Subcutaneous adipose tissue (tissue), 4 donors: ENCODE measurements around the gene CLN5. TPM values are rescaled to one million over a fixed set of nuclear protein-coding genes. Genes with fewer than 3 reads are reported as not detected.

Experiments used
- CTCF ChIP-seq: fragments of 450-650 bp; IDR thresholded peaks from one replicate; pipeline ENCODE4 v1.5.1; 2016; ENCODE audit warnings: low read depth, mild to moderate bottlenecking, control low read depth, antibody characterized with exemption, moderate library complexity
- total RNA-seq, 4 donors: library from RNA; depleted of rRNA; stranded (reverse); fragments of >200 nt; gene quantifications; one replicate each; pipeline ENCODE4 v1.1.0, GENCODE V29; 2016

The CLN5 gene
- total RNA-seq, 4 donors from 2014 or later, result 28.8 to 42.1 (median 34.5) TPM

GRCh38 chr13:77009011-77009410, 17.1 kb downstream of the CLN5 start:
- no peak for TF ChIP-seq CTCF

DNA sequence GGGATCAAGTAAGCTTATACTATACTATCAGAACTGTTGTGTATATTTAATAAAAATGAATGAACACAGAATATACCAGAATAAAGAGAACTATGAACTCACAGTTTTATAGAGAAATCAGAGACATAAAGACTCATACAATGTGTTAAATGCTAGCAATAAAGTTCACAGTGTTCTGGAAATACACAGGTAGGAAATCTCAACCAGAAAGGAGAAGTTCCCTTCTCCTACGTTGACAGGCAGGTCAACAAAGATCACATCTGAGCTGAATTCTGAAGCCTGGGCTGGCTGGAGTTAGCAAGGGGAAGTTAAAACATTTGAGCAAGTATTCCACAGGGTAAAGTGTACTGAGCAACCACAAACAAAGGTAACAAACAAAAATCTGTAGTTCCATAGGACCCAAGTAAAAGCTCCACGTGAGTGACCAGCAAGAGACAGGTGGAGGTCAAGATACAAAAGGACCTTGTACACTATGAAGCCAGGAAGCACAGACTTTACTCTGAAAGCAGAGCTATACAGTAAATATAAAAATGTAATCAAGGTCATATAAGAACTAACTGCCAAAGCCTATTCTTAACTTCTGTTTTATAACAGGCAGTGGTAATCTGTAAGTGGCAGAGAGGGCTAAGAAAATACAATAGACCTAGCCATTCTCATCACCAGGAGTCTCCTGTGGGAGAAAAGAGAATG, 22.1 kb downstream of the CLN5 start:
- no peak for TF ChIP-seq CTCF

DNA sequence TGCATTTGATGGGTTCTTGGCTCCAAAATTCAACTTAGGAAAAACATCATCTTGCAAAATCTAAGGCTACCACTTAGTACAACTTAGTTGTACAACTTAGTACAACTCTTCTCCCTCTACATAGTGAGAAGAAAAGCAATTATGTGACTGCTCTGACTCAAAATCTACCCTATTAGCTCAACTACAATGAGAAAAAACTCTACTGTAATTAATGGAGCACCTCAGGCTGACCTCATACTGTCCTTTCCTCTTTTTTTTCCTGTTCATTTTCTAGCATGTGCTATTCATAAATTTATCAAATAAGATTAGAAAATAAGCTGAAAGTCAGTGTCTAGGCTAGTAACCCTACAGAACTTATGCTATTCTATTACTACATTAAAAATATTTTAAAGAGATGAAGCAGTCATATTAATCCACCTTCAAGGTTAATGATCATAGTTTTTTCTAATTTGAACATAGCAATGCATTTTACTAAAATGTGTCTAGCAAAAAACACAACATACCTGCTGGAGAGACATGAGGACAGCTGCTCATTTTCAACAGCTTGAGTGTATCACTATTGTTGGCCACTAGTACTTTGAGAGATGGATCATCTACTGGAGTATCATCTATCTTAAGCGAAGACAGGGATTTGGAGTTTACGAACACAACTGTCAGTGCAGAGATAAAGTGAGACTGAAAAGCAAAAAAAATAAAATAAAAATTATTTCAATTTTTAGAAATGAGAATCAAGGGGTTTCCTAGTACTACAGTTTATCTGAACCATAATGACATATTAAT, 23.2 kb downstream of the CLN5 start:
- no peak for TF ChIP-seq CTCF

GRCh38 chr13:77016251-77016812, 24.5 kb downstream of the CLN5 start:
- TF ChIP-seq CTCF, result no peak

GRCh38 chr13:77016888-77017623, 25.2 kb downstream of the CLN5 start:
- TF ChIP-seq CTCF, result no peak

- no peak for TF ChIP-seq CTCF
These were observed 27.9 kb downstream of the CLN5 start for GRCh38 chr13:77019756-77020155.

GRCh38 chr13:77022341-77022740, 30.5 kb downstream of the CLN5 start:
- no peak for TF ChIP-seq CTCF
